Omental fat pad (tissue), 4 donors: ENCODE measurements around the gene MXD1. TPM values are rescaled to one million over a fixed set of nuclear protein-coding genes. Genes with fewer than 3 reads are reported as not detected.

Experiments used
- ATAC-seq: fragments of 150-250 bp; one replicate; pipeline ENCODE4 v1.9.1; 2016; ENCODE audit warnings: mild to moderate bottlenecking, moderate library complexity; ENCODE audit not compliant: low FRiP score
- DNase-seq: peaks from one replicate; pipeline ENCODE4 v3.0.0-alpha.2; 2019; ENCODE audit warnings: low spot score
- CTCF ChIP-seq, 3 donors: fragments of 450-650 bp; IDR thresholded peaks; one replicate each; pipeline ENCODE4 v1.5.1; 2016 to 2017; ENCODE audit warnings: antibody characterized with exemption in 3 of 3, mild to moderate bottlenecking in 3 of 3, moderate library complexity in 2 of 3
- total RNA-seq, 4 donors: library from RNA; depleted of rRNA; stranded (reverse); fragments of >200 nt; gene quantifications; one replicate each; pipeline ENCODE4 v1.1.0, GENCODE V29; 2016

Gene MXD1
- total RNA-seq, 4 donors from 2014 or later = 13.0 to 34.4 (median 22.4) TPM

DNA sequence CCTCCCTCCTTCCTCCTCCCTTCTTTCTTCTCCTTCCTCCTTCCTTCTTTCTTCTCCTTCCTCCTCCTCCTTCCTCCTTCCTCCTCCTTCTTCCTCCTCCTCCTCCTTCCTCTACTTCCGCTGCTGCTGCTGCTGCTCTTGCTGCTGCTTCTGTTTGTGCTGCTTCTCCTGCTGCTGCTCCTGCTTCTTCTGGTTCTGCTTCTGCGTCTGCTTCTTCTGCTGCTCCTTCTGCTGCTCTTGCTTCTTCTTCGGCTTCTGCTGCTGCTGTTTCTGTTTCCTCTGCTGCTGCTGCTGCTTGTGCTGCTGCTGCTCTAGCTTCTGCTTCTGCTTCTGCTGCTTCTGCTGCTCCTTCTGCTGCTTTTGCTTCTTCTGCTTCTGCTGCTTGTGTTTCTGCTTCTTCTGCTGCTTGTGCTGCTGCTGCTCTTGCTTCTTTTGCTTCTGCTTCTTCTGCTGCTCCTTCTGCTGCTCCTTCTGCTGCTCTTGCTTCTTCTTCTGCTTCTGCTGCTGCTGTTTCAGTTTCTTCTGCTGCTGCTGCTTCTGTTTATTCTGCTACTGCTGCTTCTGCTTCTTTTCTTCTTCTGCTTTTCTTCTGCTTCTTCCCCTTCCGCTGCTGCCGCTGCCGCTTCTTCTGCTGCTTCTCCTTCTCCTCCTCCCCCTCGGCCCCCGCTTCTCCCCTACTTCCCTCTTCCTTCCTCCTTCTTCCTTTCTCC, 12.5 kb upstream of the MXD1 start:
- no peak for DNase-seq

DNA sequence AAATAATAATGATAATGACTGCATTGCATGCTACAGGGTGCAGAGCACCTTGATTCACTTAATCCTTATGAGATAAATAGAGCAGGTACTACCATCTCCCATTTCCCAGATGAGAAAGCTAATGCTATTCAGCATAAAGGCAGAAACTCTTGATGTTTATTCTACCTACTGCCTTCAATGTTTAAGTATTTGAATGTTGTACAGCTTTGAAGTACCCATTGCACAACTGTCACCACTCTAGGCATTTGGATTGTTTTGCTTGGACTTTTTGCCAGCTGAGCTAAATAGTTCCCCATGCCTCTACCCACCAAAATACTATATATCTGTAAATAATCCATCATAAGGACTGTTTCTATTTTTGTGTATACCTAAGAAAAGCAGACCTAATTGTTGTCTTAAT, 7.7 kb upstream of the MXD1 start:
- DNase-seq (no peak), ATAC-seq (no peak)
- no peak for TF ChIP-seq CTCF (IDR thresholded peaks at IDR 0.05)

More for the DNA sequence above, 12.5 kb upstream of the MXD1 start:
- TF ChIP-seq CTCF (IDR thresholded peaks at IDR 0.05) = no peak
- no peak for ATAC-seq

DNA sequence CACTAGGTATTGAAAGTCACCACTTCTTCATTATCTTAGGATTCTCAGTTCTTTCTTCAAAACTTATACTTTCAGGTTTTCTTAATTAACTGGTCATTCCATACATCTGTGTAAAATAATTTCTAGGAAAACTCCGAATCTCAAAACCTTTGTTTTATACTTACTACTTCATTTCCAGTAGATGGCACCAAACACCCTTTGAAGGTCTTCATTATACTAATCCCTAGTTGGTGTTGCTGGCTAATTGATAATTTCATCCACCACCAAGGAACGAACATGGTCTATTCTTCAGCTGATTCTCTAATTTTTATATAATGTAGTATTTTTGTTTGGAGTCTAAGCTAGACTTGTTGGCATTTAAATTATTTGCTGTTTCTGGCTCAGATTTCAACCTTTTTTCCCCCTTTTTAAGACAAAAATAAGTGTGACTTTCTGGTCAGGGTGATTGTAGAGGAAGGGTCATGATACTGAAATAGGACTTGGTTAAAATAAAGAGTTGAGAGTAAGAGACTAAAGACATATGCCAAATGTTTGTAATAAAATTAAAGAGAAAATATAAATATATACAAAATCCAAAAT, 2.8 kb upstream of the MXD1 start:
- no peak for ATAC-seq
- TF ChIP-seq CTCF (IDR thresholded peaks at IDR 0.05) = no peak

DNA sequence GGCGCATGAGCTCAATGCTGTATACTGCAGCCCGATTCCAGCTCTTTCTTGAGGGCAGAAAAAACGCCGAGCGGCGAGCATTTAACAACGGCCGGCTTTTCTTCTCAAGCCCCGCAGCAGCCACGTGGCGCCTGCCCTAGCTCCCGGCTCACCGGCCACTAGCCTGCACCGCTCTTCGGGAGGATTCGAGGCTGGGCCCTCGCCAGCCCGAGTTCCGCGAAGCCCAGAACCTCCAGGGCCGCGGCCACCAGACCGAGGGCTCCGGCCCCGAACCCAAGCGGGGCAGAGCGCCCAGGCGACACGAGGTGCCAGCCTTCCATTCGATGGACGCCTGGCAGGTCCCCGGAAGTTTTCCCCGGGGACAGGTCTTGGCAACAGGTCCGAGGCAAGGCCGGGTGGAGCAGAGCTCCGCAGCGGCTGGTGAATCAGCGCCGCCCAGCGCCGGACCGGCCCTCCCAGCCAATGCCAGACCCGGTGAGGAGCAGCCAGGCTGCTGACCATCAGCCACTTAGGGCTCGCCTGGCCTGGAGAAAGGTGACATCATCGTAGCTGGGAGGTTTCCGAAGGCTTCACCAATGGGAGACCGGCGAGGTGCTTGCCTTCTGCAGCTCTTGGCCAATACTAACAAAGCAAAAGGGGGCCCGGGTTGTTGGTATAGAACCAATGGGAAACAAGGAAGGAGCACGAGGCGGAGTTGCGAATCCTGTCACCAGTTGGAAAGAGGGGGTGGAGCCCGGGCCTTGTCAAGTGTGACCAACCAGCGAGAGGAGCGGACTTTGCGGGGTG, 552 bp upstream of the MXD1 start:
- peak; percentile 95 for ATAC-seq
- no peak for DNase-seq
- TF ChIP-seq CTCF (IDR thresholded peaks at IDR 0.05) = no peak

More for the DNA sequence above, 2.8 kb upstream of the MXD1 start:
- DNase-seq = no peak

DNA sequence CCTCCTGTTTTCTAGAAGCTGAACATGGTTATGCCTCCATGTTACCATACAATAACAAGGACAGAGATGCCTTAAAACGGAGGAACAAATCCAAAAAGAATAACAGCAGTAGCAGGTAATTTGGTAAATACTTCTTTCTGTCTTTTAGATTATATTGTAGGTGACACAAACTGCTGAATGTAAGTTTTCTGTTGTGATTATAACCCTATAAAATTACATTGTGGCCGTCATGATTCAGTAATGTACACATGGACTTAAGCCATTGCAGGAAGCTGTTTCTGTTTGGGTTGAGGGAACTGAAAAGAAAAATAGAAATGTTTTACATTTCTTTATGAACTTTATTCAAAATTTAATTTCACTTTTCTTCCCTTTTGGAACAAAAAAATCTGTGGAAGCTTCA, 1.2 kb downstream of the MXD1 start:
- DNase-seq (no peak), ATAC-seq (no peak)
- TF ChIP-seq CTCF (IDR thresholded peaks at IDR 0.05) = no peak

- DNase-seq = no peak
- no peak for ATAC-seq
- no peak for TF ChIP-seq CTCF (IDR thresholded peaks at IDR 0.05)
Observed at GRCh38 chr2:69917852-69918251, 2.9 kb downstream of the MXD1 start.
